HG03039 (cell line): ENCODE results near the gene SLC12A6.

Experiments used
- ATAC-seq: cut with Tn5 transposase; IDR thresholded peaks from one replicate; pipeline ENCODE4 v1.9.1; 2021; ENCODE audit warnings: mild to moderate bottlenecking, moderate library complexity; ENCODE audit not compliant: unreplicated experiment

Gene SLC12A6

DNA sequence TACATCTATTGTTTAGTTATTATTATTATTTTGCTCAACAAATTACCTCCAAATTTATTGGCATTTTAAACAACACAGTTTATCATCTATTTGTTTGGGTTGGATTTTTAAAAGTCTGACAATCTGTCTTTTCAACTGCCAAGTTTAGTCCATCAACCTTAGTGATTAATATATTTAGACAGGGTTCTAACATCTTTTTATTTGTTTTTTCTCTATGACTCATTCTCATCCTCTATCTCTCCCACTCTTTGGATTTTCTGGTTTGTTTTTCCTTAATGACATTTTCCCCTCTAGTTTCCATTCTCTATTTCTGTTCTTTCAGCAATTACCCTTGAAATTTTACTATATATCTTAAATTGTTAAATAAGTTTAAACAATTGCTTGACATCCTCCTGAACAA is 70.8 kb downstream of the SLC12A6 start:
- ATAC-seq, result no peak

DNA sequence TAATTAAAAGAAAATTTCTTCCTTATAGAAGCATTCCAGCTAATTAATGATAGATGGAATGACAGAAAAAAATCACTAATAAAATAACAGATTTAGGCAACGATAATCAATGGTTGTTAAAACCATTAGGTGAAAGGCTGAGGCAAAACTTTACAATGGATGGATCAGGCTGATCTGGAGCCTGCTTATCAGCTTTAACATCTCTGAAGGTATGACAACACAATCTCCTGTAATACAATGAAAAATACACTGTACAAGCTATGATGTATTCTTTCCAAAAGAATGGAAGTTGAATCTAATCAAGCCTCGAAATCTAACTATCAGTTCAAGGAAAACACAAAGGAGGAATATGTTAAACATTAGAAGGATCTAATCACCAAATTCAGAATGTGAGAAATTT is 73.5 kb downstream of the SLC12A6 start:
- no peak for ATAC-seq

DNA sequence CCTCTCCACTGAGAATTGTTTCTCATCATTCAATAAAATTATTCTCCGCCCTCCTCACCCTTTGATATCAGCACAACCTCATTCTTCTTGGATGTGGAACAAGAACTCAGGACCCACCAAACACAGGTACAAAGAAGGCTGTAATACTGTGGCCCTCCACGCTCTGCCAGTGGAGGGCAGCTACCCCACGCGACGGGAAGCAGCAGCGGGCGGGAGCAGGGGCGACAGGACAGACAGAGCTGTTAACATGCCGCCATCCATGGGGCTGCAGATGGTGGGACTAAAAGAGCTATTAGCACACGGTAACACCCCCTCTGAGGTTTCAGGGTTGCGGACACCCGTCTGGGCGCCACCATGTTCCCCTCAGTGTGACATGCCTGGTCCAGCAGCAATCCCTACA is 75.2 kb downstream of the SLC12A6 start:
- ATAC-seq, result no peak

DNA sequence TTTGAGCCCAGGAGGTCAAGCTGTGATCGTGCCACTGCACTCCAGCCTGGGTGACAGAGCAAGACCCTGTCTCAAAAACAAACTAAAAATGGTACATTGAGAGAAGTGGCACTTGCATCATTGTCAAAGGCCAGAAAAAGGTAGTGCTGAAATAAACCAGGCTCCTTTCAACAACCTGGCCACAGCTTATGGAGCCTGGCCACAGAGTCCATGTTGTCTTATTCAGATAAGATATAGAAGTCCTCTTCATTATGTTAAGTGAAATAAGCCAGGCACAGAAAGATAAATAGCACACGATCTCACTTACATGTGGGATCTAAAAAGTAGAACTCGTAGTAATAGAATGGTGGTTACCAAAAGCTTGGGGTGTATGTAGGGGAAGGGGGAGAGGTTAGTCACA is 78.0 kb downstream of the SLC12A6 start:
- ATAC-seq, result no peak

- ATAC-seq, result no peak
Measured at GRCh38 chr15:34258151-34258550, 79.4 kb downstream of the SLC12A6 start.

- no peak for ATAC-seq
Measured at GRCh38 chr15:34252545-34252944, 85.0 kb downstream of the SLC12A6 start.

DNA sequence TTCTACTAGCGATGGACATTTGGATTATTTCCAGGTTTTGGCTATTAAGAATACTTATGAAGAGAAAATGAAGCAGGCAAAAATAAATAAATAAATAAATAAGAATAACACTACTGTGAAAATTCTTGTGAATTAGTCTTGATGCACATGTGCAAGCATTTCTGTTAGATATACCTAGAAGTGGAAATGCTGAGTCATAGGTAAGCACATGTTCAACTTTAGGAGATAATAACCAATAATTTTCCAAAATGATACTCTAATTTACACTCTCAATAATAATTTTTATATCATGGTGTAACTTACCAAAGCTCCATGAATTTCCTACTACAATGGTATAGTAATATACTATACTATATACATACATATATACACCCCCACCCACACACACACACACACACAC is 89.4 kb downstream of the SLC12A6 start:
- no peak for ATAC-seq

DNA sequence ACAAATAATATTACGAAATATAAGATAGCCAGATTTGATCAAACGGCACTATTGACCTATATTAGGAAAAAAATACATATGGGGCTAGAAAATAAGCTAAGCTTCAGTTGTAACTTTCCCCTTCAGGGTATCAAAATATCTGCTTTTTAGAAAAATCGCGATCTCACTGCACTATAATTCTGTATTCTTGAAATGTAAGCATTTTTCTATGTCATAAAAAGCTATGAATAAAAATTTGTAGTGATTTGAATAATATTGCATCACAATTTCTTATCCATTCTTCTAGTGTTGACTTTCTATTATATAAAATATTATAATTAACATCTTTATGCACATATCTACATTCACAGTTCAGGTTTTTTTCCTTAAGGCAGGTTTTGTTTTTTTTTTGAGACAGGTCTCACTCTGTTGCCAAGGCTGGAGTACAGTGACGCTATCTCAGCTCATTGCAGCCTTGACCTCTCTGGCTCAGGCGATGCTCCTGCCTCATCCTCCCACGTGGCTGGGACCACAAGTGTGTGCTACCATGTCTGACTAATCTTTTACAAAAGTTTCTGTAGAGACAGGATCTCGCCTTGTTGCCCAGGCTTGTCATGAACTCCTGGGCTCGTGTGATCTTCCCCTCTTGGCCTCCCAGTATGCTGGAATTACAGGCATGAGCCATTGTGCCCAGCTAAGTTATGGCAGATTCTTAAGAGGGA is 91.2 kb downstream of the SLC12A6 start:
- ATAC-seq, result no peak

- no peak for ATAC-seq
Measured at GRCh38 chr15:34243226-34243625, 94.4 kb downstream of the SLC12A6 start.

GRCh38 chr15:34242331-34242710 is 95.3 kb downstream of the SLC12A6 start:
- ATAC-seq, result no peak

DNA sequence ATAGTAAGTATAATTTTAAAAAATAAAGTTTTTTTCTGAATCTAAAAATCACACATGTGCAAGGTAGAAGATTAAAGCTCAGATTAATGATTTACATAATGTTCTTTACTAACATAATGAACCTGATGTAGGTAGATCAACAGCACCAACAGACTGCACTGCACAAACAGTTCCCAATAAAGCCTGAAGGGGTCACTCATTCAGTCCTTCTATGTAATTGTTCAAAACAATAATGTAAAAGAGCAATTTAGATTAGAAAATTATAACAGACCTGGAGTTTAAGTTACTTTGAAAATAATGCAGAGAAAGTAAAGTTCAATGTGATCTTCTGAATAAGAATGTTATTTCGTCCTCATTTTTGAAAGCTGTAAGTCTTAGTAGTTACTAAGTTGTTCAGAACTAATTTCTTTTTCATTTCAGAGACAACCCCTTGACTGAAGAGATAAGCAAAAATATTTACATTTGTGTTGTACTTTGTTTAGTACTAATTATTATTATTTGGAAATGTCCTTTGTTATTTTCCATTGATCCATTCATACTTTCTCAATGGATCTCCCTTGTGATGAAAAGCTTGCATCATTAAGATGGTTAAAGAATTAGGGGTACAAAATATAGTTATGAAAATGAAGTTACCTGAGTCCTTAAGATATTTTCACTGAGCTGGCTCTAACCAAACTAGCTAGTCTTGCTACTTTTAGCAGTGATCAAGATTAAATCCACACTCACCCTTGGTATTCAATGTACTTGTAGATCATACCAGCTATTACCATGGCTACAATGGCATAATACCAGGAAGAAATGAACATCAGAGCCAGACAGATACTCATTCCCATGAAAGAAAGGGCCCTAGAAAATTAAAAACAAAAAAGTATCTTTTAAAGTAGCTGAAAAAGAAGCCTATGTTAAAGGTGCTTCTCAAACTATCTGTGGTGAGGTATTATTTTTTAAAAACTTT is 95.9 kb downstream of the SLC12A6 start:
- ATAC-seq, result no peak

- ATAC-seq, result no peak
Measured at GRCh38 chr15:34240537-34240936, 97.0 kb downstream of the SLC12A6 start.

DNA sequence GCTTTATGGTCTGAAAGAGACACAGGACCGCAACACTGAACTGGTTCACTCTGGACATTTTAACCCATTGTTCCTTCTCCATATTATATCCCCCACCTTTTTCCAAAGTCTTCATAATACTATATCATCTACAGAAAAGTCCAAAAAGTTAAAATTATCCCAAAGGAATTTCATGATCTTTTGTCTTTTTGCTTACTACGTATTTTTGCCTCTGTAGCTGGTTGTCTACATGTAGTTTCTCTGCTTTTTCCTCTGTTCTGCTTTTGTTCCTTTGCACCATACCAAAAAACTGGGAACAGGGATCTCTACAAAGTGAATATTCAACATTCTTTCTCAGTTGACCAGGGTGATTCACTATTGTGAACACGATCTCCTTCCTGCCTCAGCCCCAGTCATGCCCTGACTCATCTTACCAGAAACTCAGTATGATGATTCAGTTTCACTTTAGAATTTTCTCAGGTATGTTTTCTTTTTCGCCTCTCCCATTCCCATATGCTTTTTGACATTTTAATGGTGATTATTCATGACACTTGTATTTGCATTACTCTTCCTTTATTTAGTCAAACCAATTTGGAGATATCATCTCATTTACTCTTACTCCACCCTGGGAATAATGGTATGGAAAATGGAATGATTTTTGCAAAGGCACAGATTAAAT is 98.3 kb downstream of the SLC12A6 start:
- no peak for ATAC-seq

- ATAC-seq, result no peak
Measured at GRCh38 chr15:34233614-34234013, 104.0 kb downstream of the SLC12A6 start.

DNA sequence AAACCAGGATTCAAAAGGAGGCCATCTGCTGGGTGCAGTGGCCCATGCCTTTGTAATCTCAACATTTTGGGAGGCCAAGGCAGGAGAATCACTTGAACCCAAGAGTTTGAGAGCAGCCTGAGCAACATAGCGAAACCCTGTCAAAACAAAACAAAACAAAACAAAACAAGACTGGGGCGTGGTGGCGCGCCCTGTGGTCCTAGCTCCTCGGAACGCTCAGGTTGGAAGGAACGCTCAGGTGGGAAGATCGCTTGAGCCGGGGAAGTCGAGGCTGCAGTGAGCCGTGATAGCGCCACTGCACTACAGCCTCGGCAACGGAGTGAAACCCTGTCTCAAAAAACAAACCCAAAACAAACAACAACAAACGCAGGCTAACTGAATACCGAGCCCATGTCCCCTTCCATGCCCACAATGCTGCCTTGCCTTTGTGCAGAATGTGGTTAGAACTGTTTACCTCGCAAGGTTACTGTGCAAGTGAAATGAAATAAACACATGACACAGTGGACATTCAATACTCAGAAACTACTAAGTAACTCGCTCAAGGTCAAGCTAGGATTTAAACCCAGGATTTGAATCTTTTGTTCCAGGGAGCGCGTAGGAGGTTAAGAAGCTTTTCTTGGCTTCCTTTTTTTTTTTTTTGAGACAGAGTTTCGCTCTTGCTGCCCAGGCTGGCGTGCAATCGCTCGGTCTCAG is 113.5 kb downstream of the SLC12A6 start:
- no peak for ATAC-seq

DNA sequence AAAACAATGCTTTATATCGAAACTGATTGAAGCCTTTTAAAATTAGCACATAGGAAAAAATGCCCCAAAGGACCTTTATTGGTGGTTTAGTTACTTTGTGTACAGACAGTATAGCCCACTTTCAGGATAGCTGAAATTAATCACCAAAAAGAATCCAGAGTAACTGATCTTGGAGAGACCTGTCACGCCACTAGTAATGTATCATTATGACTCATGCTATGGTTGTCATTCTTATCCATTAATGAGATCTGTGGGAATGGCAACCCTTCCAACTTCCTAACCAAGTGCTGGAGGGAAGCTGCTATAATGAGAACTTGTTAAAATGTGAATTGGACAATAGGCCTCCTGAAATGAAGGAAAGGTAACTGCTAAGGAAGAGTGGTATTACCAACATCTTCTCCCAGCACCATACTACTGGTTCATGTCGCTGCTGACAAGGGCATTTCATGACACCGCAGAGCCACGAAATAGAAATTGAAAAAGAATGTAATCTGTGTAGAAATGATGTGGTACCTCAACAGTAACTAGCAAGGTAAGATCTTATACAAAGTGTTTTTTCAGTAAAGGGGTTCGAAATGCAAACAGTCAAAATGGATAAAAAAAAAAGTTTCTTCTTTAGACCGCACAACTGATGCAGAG is 119.9 kb downstream of the SLC12A6 start:
- no peak for ATAC-seq

GRCh38 chr15:34216527-34217270 is 120.9 kb downstream of the SLC12A6 start:
- ATAC-seq, result no peak

- no peak for ATAC-seq
Measured at GRCh38 chr15:34214135-34214534, 123.4 kb downstream of the SLC12A6 start.

GRCh38 chr15:34213690-34214089 is 123.9 kb downstream of the SLC12A6 start:
- no peak for ATAC-seq
